Neural progenitor cell (in vitro differentiated cells): ENCODE measurements around the gene CTXN1. TPM values are rescaled to one million over a fixed set of nuclear protein-coding genes. Genes with fewer than 3 reads are reported as not detected.
"Not testable (repeated sequence)": the region's sequence is repeated elsewhere in the genome, so short reads cannot be mapped to it uniquely, and the experiment has no call there.

Source experiments
- DNase-seq: peaks from one replicate; pipeline ENCODE4 v3.0.0-alpha.2; 2016; ENCODE audit warnings: low spot score
- H2AFZ ChIP-seq: fragments of 200-600 bp; sonication (generic); replicated peaks from 2 replicates; pipeline ENCODE4 v1.6.1; 2016; ENCODE audit warnings: antibody characterized with exemption
- H3F3A ChIP-seq: fragments of 200-600 bp; sonication (generic); 2 replicates; pipeline ENCODE4 v1.6.1; 2016; ENCODE audit warnings: antibody characterized with exemption, low read depth
- H3K27ac ChIP-seq: fragments of 200-600 bp; sonication (generic); 2 replicates; pipeline ENCODE4 v1.5.1; 2016; ENCODE audit warnings: mild to moderate bottlenecking
- H3K27me3 ChIP-seq: fragments of 200-600 bp; sonication (generic); 2 replicates; pipeline ENCODE4 v1.6.1; 2016; ENCODE audit warnings: mild to moderate bottlenecking, moderate library complexity
- H3K36me3 ChIP-seq: fragments of 200-600 bp; sonication (generic); 2 replicates; pipeline ENCODE4 v1.5.1; 2016
- H3K4me1 ChIP-seq: fragments of 200-600 bp; sonication (generic); 2 replicates; pipeline ENCODE4 v1.6.1; 2016; ENCODE audit warnings: mixed run types
- H3K4me2 ChIP-seq: fragments of 200-600 bp; sonication (generic); 2 replicates; pipeline ENCODE4 v1.6.1; 2016
- H3K4me3 ChIP-seq: fragments of 200-600 bp; sonication (generic); 2 replicates; pipeline ENCODE4 v1.5.1; 2016
- H3K79me2 ChIP-seq: fragments of 200-600 bp; sonication (generic); 2 replicates; pipeline ENCODE4 v1.6.1; 2016; ENCODE audit warnings: low read depth
- H3K9ac ChIP-seq: fragments of 200-600 bp; sonication (generic); 2 replicates; pipeline ENCODE4 v1.6.1; 2016
- H3K9me3 ChIP-seq: fragments of 200-600 bp; sonication (generic); 2 replicates; pipeline ENCODE4 v1.5.1; 2016; ENCODE audit warnings: low read depth
- H4K20me1 ChIP-seq: fragments of 200-600 bp; sonication (generic); 2 replicates; pipeline ENCODE4 v1.6.1; 2016; ENCODE audit warnings: low read depth
- H3K27ac Mint-ChIP-seq: 3 replicates; pipeline ENCODE4 v1.8.0; 2021; ENCODE audit warnings: mixed read lengths
- H3K27me3 Mint-ChIP-seq: 2 replicates; pipeline ENCODE4 v1.8.0; 2022; ENCODE audit warnings: low read depth, mild to moderate bottlenecking, inconsistent platforms, moderate library complexity, mixed read lengths; ENCODE audit not compliant: insufficient read depth
- H3K36me3 Mint-ChIP-seq: 3 replicates; pipeline ENCODE4 v1.8.0; 2021; ENCODE audit warnings: mixed read lengths
- H3K4me1 Mint-ChIP-seq: 3 replicates; pipeline ENCODE4 v1.8.0; 2021; ENCODE audit warnings: mixed read lengths
- H3K4me3 Mint-ChIP-seq: 3 replicates; pipeline ENCODE4 v1.8.0; 2021; ENCODE audit warnings: mild to moderate bottlenecking, moderate library complexity, mixed read lengths
- H3K9me3 Mint-ChIP-seq: 3 replicates; pipeline ENCODE4 v1.8.0; 2020; ENCODE audit warnings: mixed read lengths
- CTCF ChIP-seq: fragments of 200-600 bp; sonication (generic); IDR thresholded peaks from 2 replicates; pipeline ENCODE4 v1.5.1; 2017; ENCODE audit warnings: antibody characterized with exemption, mild to moderate bottlenecking
- EZH2 ChIP-seq: fragments of 200-600 bp; sonication (generic); IDR thresholded peaks from 2 replicates; pipeline ENCODE4 v1.6.1; 2017; ENCODE audit warnings: antibody characterized with exemption, mild to moderate bottlenecking, moderate library complexity
- EZH2phosphoT487 ChIP-seq: fragments of 200-600 bp; sonication (generic); IDR thresholded peaks from 2 replicates; pipeline ENCODE4 v1.6.1; 2017; ENCODE audit warnings: antibody characterized with exemption
- total RNA-seq: library from RNA; depleted of rRNA; stranded (reverse); fragments of >200 nt; gene quantifications from 2 replicates; pipeline ENCODE4 v1.2.3, GENCODE V29; 2015; ENCODE audit warnings: low replicate concordance

Gene CTXN1
- total RNA-seq, 1 donor from 2014 or later = 3.7 TPM

- H3K4me1 Mint-ChIP-seq = peaks cover 10% of the 10 kb centered on the region
- H3K27me3 Mint-ChIP-seq = peaks cover 2% of the 10 kb centered on the region
- DNase-seq = no peak
- no peak overlapping the region for H3K9ac ChIP-seq
- H3F3A ChIP-seq = peaks cover 14% of the 10 kb centered on the region
- H3K4me3 ChIP-seq = no peak overlapping the region
- H3K4me3 Mint-ChIP-seq = no peak overlapping the region
- no peaks in the 10 kb centered on the region for H3K79me2 ChIP-seq
- peaks cover 10% of the 10 kb centered on the region for H4K20me1 ChIP-seq
- no peaks in the 10 kb centered on the region for H3K9me3 ChIP-seq
- TF ChIP-seq EZH2 = no peak
- no peak for TF ChIP-seq CTCF
- TF ChIP-seq EZH2phosphoT487 = no peak
- no peaks in the 10 kb centered on the region for H3K4me1 ChIP-seq
- H3K36me3 Mint-ChIP-seq = peaks cover 4% of the 10 kb centered on the region
- no peak overlapping the region for H3K27ac Mint-ChIP-seq
- H3K9me3 Mint-ChIP-seq = no peaks in the 10 kb centered on the region
- no peak overlapping the region for H3K4me2 ChIP-seq
- no peaks in the 10 kb centered on the region for H3K27me3 ChIP-seq
- H2AFZ ChIP-seq = no peak overlapping the region
- H3K36me3 ChIP-seq = no peaks in the 10 kb centered on the region
- H3K27ac ChIP-seq = no peak overlapping the region
Measured at GRCh38 chr19:7932276-7932929, 6.5 kb upstream of the CTXN1 start.

GRCh38 chr19:7931221-7932061, 5.5 kb upstream of the CTXN1 start:
- H3K27me3 Mint-ChIP-seq = peaks cover 4% of the 10 kb centered on the region
- H3K9me3 ChIP-seq = no peaks in the 10 kb centered on the region
- H3K4me3 Mint-ChIP-seq = no peak overlapping the region
- no peaks in the 10 kb centered on the region for H3K4me1 ChIP-seq
- H3K4me2 ChIP-seq = no peak overlapping the region
- H3K4me3 ChIP-seq = no peak overlapping the region
- no peak overlapping the region for H2AFZ ChIP-seq
- H3K36me3 Mint-ChIP-seq = peaks cover 6% of the 10 kb centered on the region
- no peaks in the 10 kb centered on the region for H3K79me2 ChIP-seq
- H4K20me1 ChIP-seq = peaks cover 19% of the 10 kb centered on the region
- H3K27ac ChIP-seq = no peak overlapping the region
- H3K27ac Mint-ChIP-seq = no peak overlapping the region
- no peak for DNase-seq
- peaks cover 23% of the 10 kb centered on the region for H3F3A ChIP-seq
- no peaks in the 10 kb centered on the region for H3K27me3 ChIP-seq
- H3K4me1 Mint-ChIP-seq = peaks cover 12% of the 10 kb centered on the region
- no peaks in the 10 kb centered on the region for H3K9me3 Mint-ChIP-seq
- no peak overlapping the region for H3K9ac ChIP-seq
- H3K36me3 ChIP-seq = no peaks in the 10 kb centered on the region
- no peak for TF ChIP-seq EZH2
- TF ChIP-seq CTCF = no peak
- TF ChIP-seq EZH2phosphoT487 = no peak

- Mint-ChIP-seq H3K9me3 (no peaks in the 10 kb centered on the region), H3K27ac (no peak overlapping the region), H3K27me3 (peaks cover 6% of the 10 kb centered on the region), H3K36me3 (peaks cover 7% of the 10 kb centered on the region), H3K4me3 (no peak overlapping the region), H3K4me1 (peaks cover 15% of the 10 kb centered on the region)
- no peak overlapping the region for H3K9ac ChIP-seq
- no peaks in the 10 kb centered on the region for H3K36me3 ChIP-seq
- H3K4me3 ChIP-seq = no peak overlapping the region
- no peak overlapping the region for H2AFZ ChIP-seq
- H3F3A ChIP-seq = peaks cover 24% of the 10 kb centered on the region
- H3K27me3 ChIP-seq = no peaks in the 10 kb centered on the region
- H3K9me3 ChIP-seq = no peaks in the 10 kb centered on the region
- no peak overlapping the region for H3K4me2 ChIP-seq
- H3K27ac ChIP-seq = no peak overlapping the region
- H3K4me1 ChIP-seq = no peaks in the 10 kb centered on the region
- no peak for DNase-seq
- H3K79me2 ChIP-seq = no peaks in the 10 kb centered on the region
- H4K20me1 ChIP-seq = peaks cover 23% of the 10 kb centered on the region
- no peak for TF ChIP-seq EZH2
- no peak for TF ChIP-seq EZH2phosphoT487
- no peak for TF ChIP-seq CTCF
Measured at GRCh38 chr19:7930765-7931164, 4.8 kb upstream of the CTXN1 start.

GRCh38 chr19:7930030-7930429, 4.1 kb upstream of the CTXN1 start:
- H2AFZ ChIP-seq, H3K36me3 ChIP-seq, DNase-seq, H3K36me3 Mint-ChIP-seq, H3K27ac Mint-ChIP-seq, H3K9me3 ChIP-seq, H3K79me2 ChIP-seq, H3K27ac ChIP-seq, H3K4me3 Mint-ChIP-seq, H3K9ac ChIP-seq, H3K4me3 ChIP-seq, H3K4me2 ChIP-seq, H3K9me3 Mint-ChIP-seq, H3K27me3 Mint-ChIP-seq, H3K4me1 ChIP-seq, H3K27me3 ChIP-seq: not testable (repeated sequence)
- peaks cover 23% of the 10 kb centered on the region for H4K20me1 ChIP-seq
- H3K4me1 Mint-ChIP-seq = peaks cover 15% of the 10 kb centered on the region
- peaks cover 28% of the 10 kb centered on the region for H3F3A ChIP-seq
